Muscle of back (tissue), 11 donors: ENCODE data around the gene PLIN3. TPM values are rescaled to one million over a fixed set of nuclear protein-coding genes. Genes with fewer than 3 reads are reported as not detected.
"Not testable (repeated sequence)": the region's sequence is repeated elsewhere in the genome, so short reads cannot be mapped to it uniquely, and the experiment has no call there.

Experiments used
- DNase-seq, 3 donors: peaks; one replicate each; pipeline versions ENCODE4 v3.0.0 to v3.0.0-alpha.2; 2013
- polyA plus RNA-seq, 10 donors: library from polyadenylated mRNA; unstranded; fragments of 120-200 nt; gene quantifications; one replicate each; pipeline ENCODE4 v1.2.1, GENCODE V29; 2013; ENCODE audit not compliant: insufficient read length in 10 of 10

The PLIN3 gene
- polyA plus RNA-seq, 10 donors, result 25.6 to 47.4 (median 38.1) TPM

GRCh38 chr19:4897146-4897545, 29.7 kb upstream of the PLIN3 start:
- DNase-seq, result peak in 1 of 3 donors; percentile 32

GRCh38 chr19:4896372-4896771, 28.9 kb upstream of the PLIN3 start:
- DNase-seq, result no peak

- not testable (repeated sequence) for DNase-seq
Observed at GRCh38 chr19:4892962-4893361, 25.5 kb upstream of the PLIN3 start.

- DNase-seq, result no peak
Observed at GRCh38 chr19:4891066-4891465, 23.6 kb upstream of the PLIN3 start.

GRCh38 chr19:4889034-4889815, 21.8 kb upstream of the PLIN3 start:
- DNase-seq, result peak in 1 of 3 donors; percentile 22

- not testable (repeated sequence) for DNase-seq
Observed at GRCh38 chr19:4887803-4888202, 20.3 kb upstream of the PLIN3 start.

- not testable (repeated sequence) for DNase-seq
Observed at GRCh38 chr19:4884993-4885392, 17.5 kb upstream of the PLIN3 start.

- not testable (repeated sequence) for DNase-seq
Observed at GRCh38 chr19:4882874-4883273, 15.4 kb upstream of the PLIN3 start.

GRCh38 chr19:4879041-4879440, 11.6 kb upstream of the PLIN3 start:
- no peak for DNase-seq

- DNase-seq, result peak in 2 of 3 donors; percentile 40 to 52
Observed at GRCh38 chr19:4878491-4878968, 11.1 kb upstream of the PLIN3 start.

- DNase-seq, result peak; percentile 56 to 72 (median 57)
Observed at GRCh38 chr19:4877753-4878490, 10.5 kb upstream of the PLIN3 start.

GRCh38 chr19:4873930-4874329, 6.5 kb upstream of the PLIN3 start:
- no peak for DNase-seq

GRCh38 chr19:4871711-4872110, 4.2 kb upstream of the PLIN3 start:
- DNase-seq, result no peak

- peak in 2 of 3 donors; percentile 31 to 80 for DNase-seq
Observed at GRCh38 chr19:4870025-4870700, 2.7 kb upstream of the PLIN3 start.

- DNase-seq, result no peak
Observed at GRCh38 chr19:4868286-4868834, 893 bp upstream of the PLIN3 start.

- DNase-seq, result peak in 2 of 3 donors; percentile 70 to 84
Observed at GRCh38 chr19:4866595-4867424, 657 bp downstream of the PLIN3 start.

- no peak for DNase-seq
Observed at GRCh38 chr19:4861147-4861546, 6.3 kb downstream of the PLIN3 start.

GRCh38 chr19:4859697-4860096, 7.8 kb downstream of the PLIN3 start:
- no peak for DNase-seq

- DNase-seq, result not testable (repeated sequence)
Observed at GRCh38 chr19:4856468-4856867, 11.0 kb downstream of the PLIN3 start.

GRCh38 chr19:4853506-4853905, 14.0 kb downstream of the PLIN3 start:
- DNase-seq, result not testable (repeated sequence)

GRCh38 chr19:4852484-4852883, 15.0 kb downstream of the PLIN3 start:
- no peak for DNase-seq
